ENCODE data around the gene ABTB1.
"Not testable (repeated sequence)": the region's sequence is repeated elsewhere in the genome, so short reads cannot be mapped to it uniquely, and the experiment has no call there.

Gene ABTB1

DNA sequence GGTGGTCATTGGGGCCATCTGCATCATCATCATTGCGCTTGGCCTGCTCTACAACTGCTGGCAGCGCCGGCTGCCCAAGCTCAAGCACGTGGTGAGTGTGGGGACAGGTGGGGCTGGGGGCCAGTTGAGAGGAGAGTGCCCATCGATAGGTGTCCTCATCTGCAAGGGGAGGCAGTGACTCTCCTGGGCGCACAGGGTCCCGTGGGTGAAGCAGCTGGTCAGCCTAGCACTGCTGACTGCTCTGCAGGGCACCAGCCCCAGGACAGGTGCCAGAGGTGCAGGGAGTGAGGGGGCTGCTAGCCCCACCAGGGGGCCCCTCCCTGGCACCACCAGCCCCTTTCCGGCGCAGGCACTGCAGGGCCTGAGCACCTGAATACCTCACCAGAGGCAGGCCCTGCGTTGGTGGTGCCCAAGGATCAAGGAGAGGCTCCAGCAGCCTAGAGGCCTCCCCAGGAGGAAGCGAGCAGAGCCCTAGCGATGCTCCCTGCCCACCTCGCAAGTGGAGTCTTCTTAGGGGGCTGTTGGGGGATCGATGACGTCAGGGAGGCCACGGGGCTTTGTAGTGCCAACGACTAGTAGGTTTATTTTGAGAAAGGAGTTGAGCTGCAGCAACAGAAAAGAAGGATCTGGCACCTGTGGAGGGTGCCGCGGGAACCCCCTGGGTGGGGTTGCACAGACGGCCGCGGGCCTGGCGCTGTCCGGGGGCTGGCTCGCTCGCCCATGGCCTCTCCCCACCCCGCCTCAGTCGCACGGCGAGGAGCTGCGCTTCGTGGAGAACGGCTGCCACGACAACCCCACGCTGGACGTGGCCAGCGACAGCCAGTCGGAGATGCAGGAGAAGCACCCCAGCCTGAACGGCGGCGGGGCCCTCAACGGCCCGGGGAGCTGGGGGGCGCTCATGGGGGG lies 976 bp upstream of the ABTB1 start:
- DNase-seq (ENCODE audit: low read depth in 2 of 2) = peak; percentile 8 to 30

DNA sequence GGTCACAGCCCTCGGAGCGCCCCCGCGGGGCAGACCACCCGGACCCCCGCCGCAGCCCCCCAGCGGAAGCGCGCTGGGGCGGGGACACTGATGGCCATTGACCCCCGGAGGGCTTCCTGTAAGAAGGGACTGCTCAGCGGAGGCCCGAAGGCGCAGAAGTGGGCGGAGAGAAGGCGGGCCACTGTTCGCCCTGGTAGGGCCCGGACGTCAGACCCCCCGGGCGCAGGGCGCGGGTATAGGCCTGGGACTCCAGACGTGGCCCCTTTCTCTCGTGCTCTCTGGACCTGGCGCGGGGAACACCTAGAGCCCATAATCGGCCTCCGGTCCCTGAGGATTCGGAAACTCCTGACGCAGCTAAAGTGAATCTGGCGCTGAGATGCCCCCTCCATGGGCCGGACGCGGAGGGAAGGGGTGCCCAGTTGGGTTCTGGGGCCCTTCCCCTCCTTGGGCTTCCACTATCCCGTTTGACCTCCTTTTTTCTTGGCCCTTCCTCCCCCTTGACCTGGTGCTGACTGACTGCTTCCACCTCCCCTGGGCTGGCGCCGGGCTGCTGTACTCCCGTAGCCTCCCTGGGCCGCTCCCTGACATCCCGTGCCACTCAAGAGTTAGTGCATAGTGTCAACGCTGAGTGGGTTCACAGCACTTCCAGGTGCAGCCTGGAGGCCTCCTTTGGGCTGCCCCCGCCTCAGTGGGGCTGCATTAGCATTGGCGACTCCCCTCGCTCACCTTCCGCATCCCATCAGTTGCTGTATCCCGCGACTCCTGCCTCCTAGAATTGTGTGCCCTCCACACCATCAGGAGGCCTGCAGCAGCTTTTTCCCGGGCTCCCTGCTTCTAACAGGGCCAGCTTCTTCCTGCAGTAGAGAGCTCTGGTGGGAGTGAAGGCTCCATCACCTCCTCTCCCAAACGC lies 694 bp downstream of the ABTB1 start:
- DNase-seq (ENCODE audit: low read depth in 2 of 2) = peak; percentile 8 to 43

GRCh38 chr3:127674101-127674721 lies 1.5 kb downstream of the ABTB1 start:
- no peak for DNase-seq (ENCODE audit: low read depth in 2 of 2)

DNA sequence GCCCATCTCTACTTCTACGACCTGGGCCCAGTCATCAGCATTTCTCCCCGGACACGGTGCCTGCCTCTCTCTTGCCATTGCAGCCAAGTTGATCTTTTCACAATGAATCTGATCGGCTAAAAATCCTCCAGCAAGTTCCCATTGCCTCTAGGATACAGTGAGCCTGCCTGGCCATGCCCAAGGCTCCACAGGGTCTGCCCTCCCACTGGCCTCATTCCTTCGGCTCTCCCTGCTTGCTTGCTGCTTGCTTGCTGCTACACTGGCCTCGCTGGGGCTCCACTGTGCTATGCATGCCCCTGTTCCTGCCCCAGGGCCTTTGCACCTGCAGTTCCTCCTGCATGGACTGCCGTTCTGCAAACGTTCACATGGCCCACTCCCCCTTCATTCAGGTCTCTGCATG lies 2.0 kb downstream of the ABTB1 start:
- no peak for DNase-seq (ENCODE audit: low read depth in 2 of 2)

- no peak for DNase-seq (ENCODE audit: low read depth in 2 of 2)
Observed at GRCh38 chr3:127675651-127676391, 3.1 kb downstream of the ABTB1 start.

- DNase-seq (ENCODE audit: low read depth in 2 of 2) = no peak
Observed at GRCh38 chr3:127676456-127676855, 3.7 kb downstream of the ABTB1 start.

- no peak for DNase-seq (ENCODE audit: low read depth in 2 of 2)
Observed at GRCh38 chr3:127676921-127677351, 4.2 kb downstream of the ABTB1 start.

DNA sequence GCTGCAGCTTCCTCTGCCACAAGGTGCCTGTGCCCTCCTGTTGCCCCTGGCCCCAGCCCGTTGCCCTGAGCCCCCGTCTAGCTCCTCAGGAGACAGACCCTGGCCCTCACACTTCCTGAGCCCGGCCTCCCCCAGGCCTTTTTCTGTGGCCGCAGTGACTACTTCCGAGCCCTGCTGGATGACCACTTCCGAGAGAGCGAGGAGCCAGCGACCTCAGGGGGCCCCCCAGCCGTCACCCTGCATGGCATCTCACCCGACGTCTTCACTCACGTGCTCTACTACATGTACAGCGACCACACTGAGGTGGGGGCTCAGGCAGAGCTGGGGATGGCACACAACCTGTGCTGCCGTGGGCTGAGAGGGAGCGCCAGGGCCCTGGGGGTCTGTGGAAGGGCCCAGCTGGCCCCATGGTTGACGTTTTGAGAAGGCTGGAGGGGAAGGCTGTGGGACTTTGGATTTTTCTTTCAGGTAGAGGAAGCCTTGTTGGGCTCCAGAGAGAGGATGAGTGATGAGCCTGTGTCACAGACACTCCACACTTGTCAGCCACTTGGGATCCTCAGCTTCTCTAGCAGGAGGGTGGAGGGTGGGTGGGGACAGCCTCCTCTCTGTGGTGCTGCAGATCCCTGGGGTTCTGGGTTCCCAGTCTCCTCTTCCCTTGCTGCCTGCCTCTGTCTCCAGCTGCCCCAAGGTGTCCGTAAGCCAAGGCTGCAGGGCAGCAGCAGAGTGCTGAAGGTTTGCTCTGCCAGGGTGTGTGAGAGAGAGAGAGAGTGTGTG lies 5.0 kb downstream of the ABTB1 start:
- no peak for DNase-seq (ENCODE audit: low read depth in 2 of 2)

DNA sequence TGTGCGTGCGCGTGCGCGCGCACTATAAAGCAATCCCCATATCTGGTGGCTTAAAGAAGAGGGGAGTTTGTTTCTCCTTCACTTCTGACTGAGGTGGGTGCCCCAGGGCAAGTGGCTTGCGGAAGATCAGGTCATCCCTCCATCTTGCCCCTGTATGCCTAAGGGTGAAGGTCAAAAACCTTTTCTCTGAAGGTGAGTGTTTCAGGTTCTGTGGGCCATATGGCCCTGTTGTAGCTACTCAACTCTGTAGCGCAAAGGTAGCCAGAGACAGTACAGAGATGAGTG lies 5.5 kb downstream of the ABTB1 start:
- DNase-seq (ENCODE audit: low read depth in 2 of 2) = no peak

DNA sequence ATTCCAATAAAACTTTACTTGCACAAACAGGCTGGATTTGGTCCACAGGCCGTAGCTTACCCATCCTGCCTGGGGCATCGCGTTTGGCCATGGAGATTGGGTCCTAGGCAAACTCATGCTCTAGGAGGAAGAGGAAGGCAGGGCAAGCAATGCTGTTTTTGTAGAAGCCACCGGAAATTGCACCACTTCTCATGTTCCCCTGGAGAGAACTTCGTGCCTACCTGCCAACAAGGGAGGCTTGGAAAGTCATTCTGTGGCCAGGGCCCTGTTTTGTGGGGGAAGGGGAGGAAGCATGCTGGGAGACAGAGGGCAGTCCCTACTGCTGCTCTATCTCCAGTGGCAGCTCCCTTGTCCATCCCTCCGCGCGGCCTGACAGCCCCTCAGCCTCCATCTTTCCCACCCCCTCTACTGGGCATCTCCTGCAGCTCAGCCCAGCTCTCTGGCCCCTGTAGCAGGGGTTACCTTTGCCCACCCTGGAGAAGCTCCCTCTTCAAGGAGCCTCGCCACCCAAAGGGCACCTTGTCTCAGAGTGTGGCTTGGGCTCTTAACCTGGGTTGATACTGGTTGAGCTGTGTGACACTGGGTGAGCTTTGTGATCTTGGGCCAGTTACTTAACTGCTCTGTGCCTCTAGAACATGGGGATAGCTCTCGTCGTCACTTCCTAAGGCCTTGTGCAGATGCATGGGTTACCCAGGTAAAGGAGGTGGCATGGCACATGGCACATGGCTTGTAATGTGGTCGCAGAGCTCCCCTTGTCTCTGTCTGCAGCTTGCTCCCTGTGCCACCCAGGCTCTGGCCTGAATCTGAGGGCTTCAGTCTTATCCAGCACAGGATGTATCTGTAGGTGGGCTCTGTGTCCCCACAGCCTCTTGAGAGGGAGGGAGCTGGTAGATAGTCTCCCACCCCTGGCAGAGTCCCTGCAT lies 6.1 kb downstream of the ABTB1 start:
- DNase-seq (ENCODE audit: low read depth in 2 of 2) = no peak

- DNase-seq (ENCODE audit: low read depth in 2 of 2) = no peak
Observed at GRCh38 chr3:127679534-127680145, 6.9 kb downstream of the ABTB1 start.

- no peak for DNase-seq (ENCODE audit: low read depth in 2 of 2)
Observed at GRCh38 chr3:127680146-127680661, 7.5 kb downstream of the ABTB1 start.

DNA sequence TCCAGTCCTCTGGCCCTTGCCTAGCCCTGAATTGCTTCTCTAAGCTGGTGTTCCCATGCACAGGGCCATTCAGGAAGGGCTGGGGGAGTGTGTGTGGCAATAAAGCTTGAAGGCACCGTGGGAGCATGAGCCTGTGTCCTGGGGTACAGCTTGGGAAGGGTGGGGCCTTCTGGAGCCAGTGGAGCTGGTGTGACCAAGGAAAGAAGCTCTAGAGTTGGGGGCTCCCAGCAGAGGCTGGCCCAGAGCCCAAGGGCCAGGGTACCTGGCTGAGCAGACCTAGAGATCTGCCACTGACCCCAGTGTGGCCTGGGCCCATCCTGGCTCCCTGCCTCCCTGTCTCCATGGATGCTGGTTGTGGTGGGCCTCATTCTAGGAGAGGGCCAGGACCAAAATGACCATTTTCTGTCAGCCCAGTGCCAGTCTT lies 8.1 kb downstream of the ABTB1 start:
- no peak for DNase-seq (ENCODE audit: low read depth in 2 of 2)

GRCh38 chr3:127682175-127682554 lies 9.4 kb downstream of the ABTB1 start:
- not testable (repeated sequence) for DNase-seq (ENCODE audit: low read depth in 2 of 2)

DNA sequence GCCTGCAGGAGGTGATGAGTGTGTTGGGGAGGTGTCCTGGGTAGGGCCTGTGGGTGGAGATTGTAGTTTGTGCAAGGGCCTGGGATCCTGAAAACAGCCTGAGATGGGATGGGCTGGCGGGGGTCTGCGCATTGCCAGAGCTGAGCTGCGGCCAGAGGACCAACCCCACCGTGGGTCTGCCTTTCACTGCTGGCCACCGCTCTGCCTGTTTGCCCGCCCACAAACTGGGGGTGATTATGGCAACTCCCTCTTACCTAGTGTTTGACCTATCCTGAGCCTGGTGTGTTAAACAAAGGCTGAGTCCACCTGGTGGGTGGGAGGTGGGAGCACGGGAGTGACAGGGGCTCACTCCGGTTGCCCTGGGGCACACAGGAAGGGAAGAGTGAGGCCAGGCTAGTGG lies 9.8 kb downstream of the ABTB1 start:
- DNase-seq (ENCODE audit: low read depth in 2 of 2) = no peak

- no peak for DNase-seq (ENCODE audit: low read depth in 2 of 2)
Observed at GRCh38 chr3:127684871-127685707, 12.3 kb downstream of the ABTB1 start.

- no peak for DNase-seq (ENCODE audit: low read depth in 2 of 2)
Observed at GRCh38 chr3:127685708-127686511, 13.2 kb downstream of the ABTB1 start.

Data from stimulated activated CD4-positive, alpha-beta T cell treated with anti-CD3 and anti-CD28 coated beads, Interleukin-1b, Interleukin-23, amount 100 ng/mL, for 4 hours (primary cell).